Activated T-cell treated with anti-CD3 and anti-CD28 coated beads for 4 hours (primary cell): ENCODE results near the gene ANXA2.
"Not testable (repeated sequence)": the region's sequence is repeated elsewhere in the genome, so short reads cannot be mapped to it uniquely, and the experiment has no call there.

ENCODE experiments used
- DNase-seq: peaks from one replicate; pipeline ENCODE4 v3.0.0-alpha.2; 2020

Gene ANXA2

DNA sequence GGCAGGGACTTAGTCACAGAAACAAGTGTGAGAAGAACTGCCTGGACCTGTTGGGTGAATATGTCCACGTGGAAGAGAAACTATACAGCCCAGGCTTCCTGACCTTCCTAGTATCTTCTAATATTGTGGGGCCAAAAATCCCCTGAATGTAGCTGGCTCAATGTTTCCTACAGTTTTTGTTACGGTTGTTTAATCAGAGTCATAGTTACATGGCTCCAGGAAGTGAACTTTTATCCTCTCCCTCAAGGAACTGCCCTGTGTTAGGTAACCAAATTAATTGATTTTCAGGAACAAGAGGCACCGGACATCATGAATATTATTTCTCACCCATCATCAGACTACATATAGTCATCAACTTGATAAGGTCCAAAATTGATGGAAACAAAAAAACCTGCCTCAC lies 59.0 kb downstream of the ANXA2 start:
- DNase-seq: no peak

- no peak for DNase-seq
Measured at GRCh38 chr15:60337076-60337475, 60.7 kb downstream of the ANXA2 start.

GRCh38 chr15:60335296-60335695 lies 62.5 kb downstream of the ANXA2 start:
- DNase-seq: not testable (repeated sequence)

GRCh38 chr15:60328852-60329443 lies 68.8 kb downstream of the ANXA2 start:
- DNase-seq: no peak

DNA sequence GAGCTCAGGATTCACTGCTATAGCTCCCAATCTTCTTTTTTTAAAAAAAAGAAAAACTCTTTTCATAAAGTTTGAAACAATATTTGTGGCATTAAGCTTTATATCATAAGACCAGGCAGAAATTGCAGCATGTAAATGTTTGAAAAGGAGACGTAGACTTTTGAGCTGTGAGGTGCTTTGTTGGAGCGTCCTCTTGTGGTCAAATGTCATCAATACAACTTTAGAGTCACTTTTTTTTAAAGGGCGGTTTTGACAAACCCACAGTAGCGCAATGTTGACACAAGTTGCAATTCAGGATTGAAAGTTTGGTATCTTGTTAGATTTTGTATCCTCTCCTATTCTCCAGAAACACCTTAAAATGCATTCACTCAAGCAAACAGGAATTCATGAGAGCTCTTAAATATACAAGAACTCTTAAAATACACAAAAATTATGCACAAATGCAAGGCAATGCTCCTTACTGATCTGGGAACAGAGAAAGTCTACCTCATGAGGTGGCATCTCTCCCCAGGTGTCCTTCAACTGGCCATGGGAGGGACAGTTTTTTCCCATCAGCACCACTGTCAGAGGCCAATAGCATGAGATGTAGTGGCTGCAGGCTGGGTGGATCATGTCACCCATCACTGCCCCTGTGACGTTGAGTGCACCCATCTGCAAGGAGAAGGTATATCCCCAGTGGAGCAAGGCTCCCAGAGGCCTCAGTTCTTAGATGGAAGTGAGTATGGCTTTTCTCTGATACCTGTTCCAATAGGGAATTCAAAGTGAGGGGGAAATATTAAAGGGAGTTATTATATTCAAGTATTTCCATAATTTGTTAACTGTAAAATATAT lies 70.7 kb downstream of the ANXA2 start:
- DNase-seq: no peak

DNA sequence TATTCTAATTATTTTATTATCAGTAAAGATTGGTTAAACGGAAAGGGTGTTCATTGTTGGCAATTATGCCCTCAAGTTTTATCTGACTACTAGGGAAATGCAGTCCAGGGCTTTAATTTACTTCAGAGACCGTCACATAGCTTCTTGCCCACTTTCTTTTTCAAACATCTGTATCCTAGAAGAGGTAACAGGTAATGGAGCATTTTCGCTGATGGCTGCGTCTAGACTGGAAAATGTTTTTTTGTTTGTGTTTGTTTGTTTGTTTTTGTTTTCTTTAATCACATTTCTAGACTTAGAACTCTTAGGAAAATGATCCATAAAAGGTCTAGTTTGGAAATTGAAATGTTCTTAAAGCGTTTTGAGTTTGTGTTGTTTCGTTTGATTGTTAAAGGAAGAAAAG lies 71.4 kb downstream of the ANXA2 start:
- no peak for DNase-seq

DNA sequence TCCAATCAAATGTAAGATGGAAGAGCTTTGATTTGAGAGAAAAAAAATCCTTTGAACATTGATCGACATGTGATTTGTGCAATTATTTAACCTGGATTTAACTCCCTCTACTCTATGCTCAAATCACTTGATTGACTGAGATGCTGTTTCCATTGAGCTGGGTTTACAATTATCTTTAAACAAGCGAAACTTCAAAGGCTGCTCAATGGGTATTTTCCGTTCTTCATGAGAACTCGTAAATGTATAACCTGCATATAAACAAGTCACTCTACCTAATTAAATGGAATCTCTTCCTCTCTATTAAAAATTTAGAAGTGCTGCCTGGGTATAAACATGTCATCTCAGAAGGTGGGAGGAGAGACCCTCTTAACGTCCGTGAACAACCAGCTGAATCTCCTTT lies 71.9 kb downstream of the ANXA2 start:
- no peak for DNase-seq

GRCh38 chr15:60324706-60325438 lies 72.9 kb downstream of the ANXA2 start:
- no peak for DNase-seq

DNA sequence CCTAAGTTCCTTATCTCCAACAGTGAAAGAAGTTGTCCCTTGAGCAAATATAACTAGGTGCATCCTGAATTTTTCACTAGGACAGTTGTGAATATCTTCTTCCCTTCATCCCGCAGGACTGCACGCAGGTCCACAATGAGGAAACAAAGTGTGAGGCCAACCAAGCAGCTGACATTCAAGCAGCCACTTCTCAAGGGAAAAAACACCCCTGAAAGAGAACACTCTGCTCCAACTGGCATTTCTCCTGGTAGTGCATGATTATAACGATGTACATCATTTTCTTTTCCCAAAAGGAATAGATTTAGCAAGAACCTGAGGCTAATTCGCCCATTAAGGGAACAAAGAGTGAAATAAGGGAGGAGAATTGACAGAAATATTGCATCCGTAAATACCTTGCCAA lies 74.5 kb downstream of the ANXA2 start:
- no peak for DNase-seq

DNA sequence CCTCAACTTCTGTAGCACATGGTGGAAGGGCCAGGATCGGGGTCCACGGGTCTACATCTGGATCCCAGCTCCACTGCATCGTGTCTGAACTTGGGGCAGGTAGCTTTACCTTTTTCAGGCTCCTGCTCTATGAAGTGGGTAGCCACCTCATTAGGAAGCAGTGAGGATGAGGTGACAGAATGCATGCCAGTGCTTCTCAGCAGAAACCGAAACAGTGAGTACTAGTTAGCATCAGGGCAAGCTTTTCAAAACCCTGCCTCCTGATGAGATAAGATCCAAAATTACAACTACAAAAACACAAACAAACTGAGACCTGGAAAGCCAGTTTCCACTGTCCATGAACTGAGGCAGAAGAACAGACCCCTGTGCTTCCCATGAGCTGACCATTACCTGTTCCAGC lies 77.4 kb downstream of the ANXA2 start:
- DNase-seq: no peak

DNA sequence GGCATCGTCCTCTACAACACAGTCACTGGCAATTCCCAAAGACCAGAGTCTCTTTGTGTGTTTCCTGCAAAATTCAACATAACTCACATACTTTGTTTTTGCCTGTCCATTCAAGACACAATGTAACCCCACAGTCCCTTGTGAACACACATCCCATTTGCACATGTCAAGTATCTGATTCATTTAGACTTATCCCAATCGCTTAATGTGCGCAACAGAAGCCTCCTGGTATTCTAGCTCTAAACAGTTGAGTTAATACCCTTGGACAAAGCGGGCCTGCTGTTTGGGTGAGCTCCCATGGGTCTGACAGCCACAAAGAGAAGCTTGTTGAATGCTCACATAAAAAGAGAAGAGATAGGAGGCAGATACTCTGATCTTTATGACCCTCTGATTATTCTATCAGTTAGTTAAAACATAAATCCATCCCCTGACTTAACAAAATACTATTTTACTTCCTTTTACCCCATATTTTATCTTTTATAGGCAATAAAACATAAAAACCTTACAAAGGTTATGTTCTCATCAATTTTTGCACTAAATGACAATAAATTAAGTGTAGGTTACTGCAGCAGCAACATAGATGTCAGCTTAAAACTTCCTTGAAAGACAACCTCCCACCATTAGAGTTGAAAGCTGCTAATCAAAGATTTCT lies 79.4 kb downstream of the ANXA2 start:
- DNase-seq: no peak

GRCh38 chr15:60316961-60317360 lies 80.8 kb downstream of the ANXA2 start:
- DNase-seq: no peak

DNA sequence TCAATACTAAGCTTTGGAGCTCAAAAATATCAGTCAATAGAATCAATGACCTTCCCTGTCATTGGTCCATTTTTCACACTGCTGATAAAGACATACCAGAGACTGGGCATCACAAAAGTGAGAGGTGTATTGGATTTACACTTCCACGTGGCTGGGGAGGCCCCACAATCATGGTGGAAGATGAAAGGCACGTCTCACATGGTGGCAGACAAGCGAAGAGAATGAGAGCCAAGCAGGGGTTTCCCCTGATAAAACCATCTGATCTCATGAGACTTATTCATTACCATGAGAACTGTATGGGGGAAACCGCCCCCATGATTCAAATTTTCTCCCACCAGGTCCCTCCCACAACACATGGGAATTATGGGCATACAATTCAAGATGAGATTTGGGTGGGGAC lies 81.9 kb downstream of the ANXA2 start:
- DNase-seq: no peak

- DNase-seq: no peak
Measured at GRCh38 chr15:60313906-60314305, 83.9 kb downstream of the ANXA2 start.

DNA sequence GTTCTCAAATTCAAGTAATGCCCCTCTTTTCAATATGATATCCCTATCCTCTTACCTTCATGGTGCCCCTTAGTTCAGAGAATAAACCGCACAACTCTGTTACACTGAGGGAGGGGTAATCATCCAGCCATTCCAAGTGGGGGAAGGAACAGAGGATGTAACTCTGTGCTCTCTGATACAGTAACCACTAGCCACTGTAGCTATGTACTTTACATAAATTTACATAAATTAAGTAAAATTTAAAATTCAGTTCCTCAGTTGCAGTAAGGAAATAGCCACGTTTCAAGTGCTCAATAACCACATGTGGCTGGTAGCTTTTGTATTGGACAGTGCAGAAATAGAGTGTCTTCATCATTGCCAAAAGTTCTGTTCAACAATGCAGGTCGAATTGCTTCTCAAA lies 90.8 kb downstream of the ANXA2 start:
- no peak for DNase-seq

- no peak for DNase-seq
Measured at GRCh38 chr15:60301024-60301423, 96.8 kb downstream of the ANXA2 start.

- no peak for DNase-seq
Measured at GRCh38 chr15:60299452-60300047, 98.2 kb downstream of the ANXA2 start.
